ENCODE results near the gene AK4.
"Not testable (repeated sequence)": the region's sequence is repeated elsewhere in the genome, so short reads cannot be mapped to it uniquely, and the experiment has no call there.

AK4 gene

DNA sequence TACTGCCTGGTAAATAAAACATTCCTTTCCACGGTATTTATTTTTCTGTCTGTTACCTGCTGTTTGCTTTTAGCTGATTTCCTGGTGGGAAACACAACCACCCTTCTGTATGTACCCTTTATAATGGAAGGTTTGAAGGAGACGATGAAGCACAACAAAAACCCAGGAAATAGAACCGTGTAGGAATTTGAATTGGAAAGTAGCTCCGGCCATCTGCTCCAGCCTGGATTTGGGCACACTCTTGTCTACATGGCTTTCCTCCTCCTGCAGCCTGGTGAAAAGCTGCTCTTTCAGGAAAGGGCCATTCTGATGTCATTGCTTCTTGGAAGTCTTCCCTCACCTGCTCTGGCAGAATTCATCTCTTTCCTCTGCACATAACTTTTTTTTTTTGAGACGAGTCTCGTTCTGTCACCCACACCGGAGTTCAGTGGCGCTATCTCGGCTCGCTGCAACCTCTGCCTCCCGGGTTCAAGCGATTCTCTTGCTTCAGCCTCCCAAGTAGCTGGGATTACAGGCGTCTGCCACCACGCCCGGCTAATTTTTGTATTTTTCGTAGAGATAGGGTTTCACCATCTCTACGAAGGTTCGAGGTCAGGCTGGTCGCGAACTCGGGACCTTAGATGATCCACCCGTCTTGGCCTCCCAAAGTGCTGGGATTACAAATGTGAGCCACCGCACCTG is 2.7 kb downstream of the AK4 start:
- DNase-seq (ENCODE audit: low read depth): no peak

DNA sequence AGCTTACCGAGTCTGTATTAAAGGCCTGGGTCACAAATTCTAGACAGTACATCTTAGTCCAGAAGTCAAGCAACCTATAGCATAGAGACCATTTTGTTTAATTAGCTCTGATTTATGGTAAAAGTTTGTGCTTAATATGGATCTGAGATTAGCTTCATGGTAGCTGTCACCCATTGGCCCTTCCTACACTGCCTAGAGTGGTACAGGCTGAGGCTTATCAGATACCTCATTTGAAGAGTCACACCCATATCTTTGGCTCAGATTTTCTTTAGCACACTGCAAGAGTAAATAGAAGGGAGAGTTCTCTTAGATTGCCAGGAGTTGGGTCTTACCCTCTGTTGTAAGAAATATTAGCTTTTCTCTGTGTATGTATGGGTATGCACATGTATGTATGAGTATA is 3.6 kb downstream of the AK4 start:
- DNase-seq (ENCODE audit: low read depth): no peak

DNA sequence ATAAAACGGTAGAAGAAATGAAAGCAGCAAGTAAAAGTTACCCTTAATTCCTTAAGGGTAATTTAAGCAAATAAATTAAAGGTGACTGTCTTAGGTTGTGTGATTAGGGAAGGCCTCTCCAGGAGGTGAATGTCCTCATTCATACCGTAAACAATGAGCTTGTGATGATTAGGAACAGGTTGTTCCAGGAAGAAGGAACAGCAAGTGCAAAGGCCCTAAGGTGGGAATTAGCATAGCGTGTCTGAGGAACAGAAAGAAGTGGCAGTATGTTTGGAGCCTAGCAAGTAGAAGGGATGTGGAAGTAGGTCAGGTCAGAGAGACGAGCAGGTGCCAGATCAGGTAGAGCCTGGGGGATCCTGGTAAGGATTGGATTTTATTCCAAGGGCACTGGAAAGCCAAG is 5.6 kb downstream of the AK4 start:
- DNase-seq (ENCODE audit: low read depth): no peak

DNA sequence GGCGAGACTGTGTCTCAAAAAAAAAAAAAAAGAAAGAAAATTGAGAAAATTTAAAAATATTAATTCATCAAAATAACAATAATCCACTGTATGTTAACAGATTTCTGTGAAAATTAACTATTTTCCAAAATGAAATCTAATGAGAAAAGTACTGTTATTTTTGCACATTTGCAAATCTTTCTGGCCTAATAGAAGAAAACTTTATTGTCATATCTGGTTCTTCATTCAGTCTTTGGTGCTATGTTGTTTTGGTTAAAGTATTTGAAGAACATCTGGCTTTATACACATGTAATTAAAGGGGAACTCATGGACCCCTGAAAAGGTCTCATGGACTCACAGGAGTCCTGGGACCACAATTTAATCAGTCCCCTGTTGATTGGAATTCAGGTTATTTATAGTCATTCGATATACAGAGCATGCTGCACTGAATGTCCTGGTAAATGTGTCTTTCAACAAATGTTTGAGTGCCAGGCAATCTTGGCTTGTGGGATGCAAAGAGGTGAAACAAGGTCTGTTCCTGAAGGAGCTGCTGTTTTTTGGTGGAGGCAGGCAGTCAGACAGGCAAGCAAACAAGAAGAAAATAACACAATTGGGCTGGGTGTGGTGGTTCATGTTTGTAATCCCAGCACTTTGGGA is 9.0 kb downstream of the AK4 start:
- DNase-seq (ENCODE audit: low read depth): no peak

DNA sequence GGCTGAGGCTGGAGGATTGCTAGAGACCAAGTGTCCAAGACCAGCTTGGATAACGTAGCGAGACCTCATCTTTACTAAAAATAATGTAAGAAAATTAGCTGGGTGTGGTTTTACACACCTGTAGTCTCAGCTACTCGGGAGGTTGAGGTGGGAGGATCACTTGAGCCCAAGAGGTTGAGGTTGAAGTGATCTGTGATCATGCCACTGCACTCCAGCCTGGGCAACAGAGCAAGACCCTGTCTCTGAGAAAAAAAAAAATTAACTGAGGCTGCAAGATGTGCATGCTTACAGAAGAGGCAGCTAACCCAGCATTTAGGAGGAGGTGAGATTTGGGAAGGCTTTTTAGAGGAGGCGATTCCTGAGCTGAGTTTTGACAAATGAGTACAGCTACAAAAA is 9.5 kb downstream of the AK4 start:
- DNase-seq (ENCODE audit: low read depth): no peak

DNA sequence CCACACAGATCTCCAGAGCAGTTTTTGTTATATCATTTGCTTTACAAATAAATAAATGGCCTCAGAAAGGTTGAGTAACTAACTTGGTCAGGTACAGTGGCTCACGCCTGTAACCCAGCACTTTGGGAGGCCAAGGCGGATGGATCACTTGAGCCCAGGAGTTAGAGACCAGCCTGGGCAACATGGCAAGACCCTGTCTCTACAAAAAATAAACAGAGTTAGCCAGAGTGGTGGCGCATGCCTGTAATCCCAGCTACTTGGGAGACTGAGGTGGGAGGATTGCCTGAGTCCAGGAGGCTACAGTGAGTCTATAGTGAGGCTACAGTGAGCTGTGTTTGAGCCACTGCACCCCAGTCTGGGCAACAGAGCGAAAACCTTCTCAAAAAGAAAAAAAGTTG is 11.3 kb downstream of the AK4 start:
- not testable (repeated sequence) for DNase-seq (ENCODE audit: low read depth)

DNA sequence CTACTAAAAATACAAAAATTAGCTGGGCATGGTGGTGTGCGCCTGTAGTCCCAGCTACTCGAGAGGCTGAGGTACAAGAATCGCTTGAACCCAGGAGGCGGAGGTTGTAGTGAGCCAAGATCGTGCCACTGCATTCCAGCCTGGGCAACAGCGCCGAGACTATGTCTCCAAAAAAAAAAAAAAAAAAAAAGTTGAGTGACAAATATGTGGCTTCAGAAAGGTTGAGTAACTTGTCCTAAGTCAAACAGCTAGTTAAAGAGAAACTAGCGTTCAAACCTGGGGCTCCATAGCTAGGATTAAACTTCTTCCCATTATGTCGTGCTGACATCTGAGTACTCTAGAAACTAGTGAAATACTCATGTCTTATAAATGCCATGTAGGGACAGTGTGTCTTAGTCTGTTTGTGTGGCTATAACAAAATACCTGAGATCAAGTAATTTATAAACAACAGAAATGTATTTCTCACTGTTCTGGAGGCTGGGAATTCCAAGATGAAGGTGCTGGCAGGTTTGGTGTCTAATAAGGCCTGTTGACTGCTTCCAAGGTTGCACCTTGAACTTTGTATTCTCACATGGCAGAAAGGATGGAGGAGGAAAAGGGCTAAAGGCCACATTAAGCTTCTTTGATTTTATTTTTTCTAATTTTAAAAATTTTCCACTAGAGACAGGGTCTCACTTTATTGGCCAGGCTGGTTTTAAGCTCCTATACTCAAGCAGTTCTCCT is 12.0 kb downstream of the AK4 start:
- DNase-seq (ENCODE audit: low read depth): no peak

DNA sequence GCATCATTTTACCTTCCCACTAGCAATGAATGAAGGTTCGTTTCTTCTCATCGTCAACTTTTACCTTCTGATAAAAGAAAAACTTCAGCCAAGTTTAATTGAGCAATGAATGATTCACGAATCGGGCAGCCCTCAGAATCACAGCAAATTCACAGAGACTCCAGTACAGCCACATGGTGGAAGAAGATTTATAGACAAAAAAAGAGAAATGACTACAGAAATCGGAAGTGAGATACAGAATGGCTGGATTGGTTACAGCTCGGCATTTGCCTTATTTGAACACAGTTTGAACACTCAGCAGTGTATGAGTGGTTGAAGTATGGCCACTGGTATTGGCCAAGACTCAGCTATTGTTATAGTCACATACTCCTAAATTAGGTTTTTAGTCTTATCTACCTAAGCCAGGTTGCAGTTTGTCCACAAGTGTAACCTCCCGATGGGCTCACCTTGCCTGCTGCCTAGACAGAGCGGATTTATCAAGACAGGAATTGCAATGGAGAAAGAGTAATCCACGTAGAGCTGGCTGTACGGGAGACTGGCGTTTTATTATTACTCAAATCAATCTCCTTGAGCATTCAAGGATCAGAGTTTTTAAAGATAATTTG is 15.3 kb downstream of the AK4 start:
- DNase-seq (ENCODE audit: low read depth): no peak

DNA sequence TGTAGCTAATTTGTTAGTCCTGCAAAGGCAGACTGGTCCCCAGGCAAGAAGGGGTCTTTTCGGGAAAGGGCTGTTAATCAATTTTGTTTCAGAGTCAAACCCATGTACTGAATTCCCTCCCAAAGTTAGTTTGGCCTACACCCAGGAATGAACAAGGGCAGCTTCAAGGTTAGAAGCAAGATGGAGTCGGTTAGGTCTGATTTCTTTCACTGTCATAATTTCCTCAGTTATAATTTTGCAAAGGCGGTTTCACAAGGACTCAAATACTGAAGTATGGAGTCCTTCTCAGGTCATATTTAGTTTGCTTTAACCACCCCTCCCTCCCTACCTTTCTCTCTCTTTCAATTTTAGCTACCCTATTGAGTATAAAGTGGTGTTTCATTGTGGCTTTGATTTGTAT is 16.1 kb downstream of the AK4 start:
- DNase-seq (ENCODE audit: low read depth): not testable (repeated sequence)

DNA sequence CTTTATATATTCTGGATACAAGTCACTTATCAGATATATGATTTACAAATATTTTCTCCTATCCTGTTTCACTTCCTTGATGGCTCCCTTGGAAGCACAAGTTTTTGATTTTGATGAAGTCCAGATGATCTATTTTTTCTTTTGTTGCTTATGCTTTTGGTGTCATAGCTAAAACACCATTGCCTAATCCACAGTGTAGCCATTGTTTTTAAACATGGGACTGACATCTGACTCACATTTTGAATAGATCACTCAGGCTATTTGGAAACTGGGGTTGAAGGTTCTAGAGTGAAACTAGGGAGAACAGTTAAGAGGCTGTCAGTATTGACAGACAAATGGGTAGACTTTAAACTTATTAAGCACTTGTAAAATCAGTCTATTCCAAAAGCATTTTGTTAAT is 16.6 kb downstream of the AK4 start:
- DNase-seq (ENCODE audit: low read depth): no peak

DNA sequence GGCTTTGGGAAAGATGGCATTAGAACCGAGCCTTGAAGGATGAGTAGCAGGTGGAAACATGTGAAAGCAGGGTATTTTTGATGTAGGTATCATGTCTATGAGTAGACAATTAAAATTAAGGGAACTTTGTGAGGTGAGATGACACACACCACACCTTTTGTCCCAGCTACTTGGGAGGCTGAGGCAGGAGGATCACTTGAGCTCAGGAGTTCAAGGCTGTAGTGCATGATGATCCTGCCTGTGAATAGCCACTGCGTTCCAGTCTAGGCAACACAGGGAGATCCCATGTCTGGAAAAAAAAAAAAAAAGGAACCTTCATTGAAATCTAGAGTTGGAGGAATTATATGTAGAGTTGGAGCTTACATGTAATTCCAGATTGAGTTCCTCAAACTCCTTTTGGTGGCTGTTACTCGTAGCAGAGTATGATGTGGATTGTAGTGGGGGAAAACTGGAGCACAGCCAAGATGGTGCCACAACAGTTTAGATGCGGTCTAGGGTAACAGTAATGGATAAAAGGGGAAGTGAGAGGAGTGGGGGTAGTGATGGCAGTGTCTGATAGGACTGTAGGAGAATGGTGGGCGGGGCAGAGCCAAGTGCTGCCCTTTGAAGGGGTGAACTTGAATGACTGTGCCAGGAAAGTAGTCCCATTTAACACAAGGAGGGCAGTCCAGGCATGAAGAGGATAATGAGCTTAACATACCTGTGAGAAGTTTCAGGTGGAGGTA is 17.4 kb downstream of the AK4 start:
- DNase-seq (ENCODE audit: low read depth): no peak

DNA sequence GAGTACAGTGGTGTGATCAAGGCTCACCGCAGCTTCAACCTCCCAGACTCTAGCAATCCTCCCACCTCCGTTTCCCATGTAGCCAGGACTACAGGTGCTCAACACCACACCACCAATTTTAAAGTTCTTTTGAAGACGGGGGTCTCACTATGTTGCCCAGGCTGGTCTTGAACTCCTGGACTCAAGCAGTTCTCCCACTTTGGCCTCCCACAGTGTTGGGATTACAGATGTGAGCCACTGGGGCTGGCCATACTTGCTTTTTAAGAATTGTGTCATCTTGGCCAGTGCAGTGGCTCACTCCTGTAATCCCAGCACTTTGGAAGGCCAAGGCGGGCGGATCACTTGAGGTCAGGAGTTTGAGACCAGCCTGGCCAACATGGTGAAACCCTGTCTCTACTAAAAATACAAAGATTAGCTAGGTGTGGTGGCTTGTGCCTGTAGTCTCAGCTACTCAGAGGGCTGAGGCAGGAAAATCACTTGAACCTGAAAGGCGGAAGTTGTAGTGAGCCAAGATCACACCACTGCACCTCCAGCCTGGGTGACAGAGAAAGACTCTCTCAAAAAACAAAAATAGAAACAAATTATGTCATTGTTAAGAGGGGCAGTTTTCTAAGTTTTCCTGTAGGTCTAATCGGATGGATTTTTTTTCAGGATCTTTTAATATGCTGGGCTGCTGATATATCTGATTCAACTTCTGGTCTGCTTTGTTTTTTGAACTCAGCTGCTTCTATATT is 18.7 kb downstream of the AK4 start:
- no peak for DNase-seq (ENCODE audit: low read depth)

DNA sequence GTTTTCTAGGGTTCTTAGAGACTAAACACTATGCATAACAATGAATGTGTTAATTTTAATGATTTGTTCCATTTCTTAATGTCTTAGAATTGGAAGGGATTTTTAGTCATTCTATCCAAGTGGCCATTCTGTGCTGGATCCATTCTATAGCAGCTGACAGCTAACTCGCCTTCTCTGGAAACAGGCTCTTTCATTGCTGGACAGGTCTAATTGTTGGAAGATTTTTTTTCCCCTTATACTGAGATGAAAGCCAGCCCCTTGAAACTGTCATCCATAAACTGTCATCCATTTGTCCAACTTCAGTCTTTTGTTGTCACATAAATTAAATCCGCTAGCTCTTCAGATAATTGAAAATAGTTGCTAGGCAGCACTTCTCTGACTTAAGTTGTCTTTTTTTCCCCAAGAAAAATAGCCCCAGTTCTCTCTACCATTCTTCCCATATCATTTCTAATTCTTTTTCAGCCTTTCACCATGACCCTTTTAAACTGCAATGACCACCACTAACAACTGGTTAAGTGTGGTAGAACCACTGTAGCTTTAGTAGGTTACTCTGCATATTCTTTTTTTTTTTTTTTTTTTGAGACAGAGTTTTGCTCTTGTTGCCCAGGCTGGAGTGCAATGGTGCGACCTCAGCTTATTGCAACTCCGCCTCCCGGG is 19.7 kb downstream of the AK4 start:
- DNase-seq (ENCODE audit: low read depth): no peak

DNA sequence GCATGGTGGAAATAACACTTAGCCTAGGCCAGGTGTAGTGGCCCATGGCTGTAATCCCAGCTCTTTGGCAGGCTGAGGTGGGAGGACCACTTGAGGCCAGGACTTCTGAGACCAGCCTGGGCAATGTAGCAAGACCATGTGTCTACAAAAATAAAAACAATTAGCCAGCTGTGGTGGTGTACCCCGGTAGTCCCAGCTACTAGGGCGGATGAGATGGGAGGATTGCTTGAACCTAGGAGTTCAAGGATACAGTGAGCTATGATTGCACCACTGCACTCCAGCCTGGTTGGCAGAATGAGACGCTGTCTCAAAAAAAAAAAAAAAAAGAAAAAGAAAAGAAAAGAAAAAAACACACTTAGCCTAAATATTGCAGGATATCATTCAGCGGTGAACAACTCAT is 20.9 kb downstream of the AK4 start:
- no peak for DNase-seq (ENCODE audit: low read depth)

DNA sequence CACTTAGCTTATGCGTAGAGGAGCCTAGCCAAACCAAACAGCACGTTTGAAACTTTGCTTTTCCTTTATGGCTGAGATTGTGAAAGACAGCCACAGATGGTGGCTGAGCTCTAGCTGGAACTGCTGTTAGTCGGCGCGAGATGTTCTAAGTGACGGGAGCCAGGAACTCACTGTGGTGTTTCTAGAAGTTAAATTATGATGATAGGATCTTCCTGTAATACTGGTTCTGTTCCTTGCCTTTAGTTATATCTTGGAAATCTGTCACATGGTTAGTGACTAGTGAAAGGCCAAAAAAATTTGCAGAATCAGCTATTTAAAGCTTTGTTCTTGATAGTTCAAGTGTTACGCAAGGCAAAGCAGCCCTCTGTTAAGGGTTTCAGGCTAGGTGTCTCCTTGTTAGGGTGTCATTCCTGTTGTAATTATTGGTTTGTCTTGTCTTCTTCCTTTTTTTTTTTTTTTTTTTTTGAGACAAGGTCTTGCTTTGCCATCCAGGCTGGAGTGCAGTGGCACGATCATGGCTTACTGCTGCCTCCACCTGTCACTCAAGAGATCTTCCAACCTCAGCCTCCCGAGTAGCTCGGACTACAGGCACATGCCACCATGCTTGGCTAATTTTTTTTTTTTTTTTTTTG is 22.6 kb downstream of the AK4 start:
- DNase-seq (ENCODE audit: low read depth): no peak

DNA sequence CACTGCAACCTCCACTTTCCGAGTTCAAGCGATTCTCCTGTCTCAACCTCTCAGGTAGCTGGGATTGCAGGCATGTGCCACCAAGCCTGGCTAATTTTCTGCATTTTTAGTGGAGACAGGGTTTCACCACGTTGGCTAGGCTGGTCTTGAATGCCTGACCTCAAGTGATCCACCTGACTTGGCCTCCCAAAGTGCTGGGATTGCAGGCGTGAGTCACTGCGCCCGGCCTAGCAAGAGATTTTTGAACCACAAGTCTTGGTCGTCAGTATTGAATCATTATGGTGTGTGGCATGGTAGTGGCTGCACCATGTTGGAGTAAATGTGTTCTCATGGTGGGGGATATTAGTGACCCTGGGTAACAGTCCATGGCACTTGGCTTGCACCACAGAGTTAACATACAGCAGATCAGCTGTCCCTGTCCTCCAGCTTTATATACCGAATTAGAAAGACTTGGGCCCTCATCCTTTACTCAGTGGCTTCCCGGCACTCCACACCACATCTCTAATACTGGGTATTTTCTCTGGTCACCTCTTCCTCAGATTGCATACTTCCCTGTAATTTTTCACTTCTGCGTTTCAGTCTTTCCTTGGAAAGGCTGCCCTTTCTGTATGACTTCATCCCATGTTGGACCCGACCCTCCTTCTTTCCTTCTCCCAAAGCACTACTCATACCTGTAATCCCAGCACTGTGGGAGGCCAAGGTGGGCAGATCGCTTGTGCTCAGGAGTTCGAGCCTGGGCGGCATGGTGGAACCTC is 25.1 kb downstream of the AK4 start:
- no peak for DNase-seq (ENCODE audit: low read depth)

DNA sequence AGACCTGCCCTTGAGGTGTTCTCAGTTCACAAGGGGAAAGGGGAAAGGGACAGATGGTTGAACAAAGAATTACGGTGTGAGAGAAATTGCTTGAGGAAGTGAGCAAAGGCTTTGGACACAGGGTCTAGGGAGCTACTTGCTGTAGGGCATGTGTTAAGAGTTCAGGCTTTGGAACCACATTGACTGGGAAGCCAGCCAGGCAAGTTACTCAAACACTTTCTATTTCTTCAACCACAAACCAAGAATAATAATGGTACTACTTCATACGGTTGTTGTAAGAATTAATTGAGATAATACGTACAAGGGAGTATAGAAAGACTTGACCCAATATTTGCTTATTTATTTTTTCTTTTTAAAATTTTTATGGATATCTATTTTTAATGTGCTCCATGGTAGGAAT is 26.6 kb downstream of the AK4 start:
- DNase-seq (ENCODE audit: low read depth): peak; percentile 88

DNA sequence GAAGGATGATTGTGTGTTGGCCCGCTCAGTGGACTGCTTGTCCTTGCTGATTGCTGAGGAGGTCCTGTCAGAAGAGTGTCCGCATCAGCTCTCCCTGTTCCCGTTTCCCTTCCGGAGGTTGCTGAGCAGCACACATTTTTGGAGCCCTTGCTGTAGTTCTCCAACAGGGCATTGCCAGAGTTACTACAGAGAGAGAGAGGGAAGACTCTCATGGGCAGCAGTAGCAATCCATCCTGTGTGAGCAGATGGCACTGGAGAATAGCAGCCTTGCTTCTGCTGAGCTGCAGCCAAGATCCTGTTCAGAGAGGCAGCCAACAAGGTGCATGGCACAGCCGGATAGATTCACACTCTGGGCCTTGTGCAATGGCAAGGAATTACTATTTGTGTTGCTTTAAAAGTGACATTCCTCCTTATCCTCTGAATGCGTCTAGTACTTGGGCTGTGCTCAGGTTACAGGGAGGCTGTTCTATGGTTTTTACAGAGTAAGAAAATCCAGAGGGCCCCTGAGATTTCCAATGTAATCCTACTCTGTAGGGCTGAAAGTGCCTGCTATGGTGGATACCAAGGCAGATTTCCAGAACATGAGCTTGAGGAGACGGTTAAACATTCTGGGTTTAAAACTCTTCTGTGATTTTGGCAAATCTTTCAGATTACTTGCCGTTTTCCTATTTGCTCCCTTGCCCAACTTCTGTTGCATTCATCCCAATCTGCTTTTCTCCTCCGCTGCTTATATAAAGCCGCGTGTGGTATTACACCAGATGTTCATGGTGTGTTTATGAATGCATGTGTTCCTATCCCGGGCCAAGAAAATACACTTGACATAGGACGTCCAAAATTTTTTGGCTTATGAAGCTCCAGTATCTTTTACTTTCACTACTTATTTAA is 27.4 kb downstream of the AK4 start:
- DNase-seq (ENCODE audit: low read depth): no peak

DNA sequence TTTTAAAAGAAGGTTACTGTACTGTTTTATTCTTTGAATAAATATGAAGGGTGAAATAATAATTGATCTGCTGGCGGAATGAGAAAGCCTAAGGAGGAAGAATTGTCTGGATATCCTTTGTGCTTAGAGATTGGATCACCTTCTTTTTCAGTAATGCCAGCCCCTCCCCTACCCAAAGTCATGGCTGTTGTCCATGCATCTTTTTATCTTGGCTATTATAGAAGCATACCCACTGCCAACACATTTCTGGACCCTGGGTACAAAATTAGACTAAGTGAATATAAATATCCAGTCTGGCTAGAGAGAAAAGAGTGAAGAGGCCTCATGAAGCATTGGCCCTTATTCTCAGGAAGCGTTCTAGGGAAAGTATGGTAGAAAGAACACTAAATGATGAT is 28.1 kb downstream of the AK4 start:
- no peak for DNase-seq (ENCODE audit: low read depth)

Data from GM04504 (cell line).